Tibial nerve (tissue), 4 donors: ENCODE measurements around the gene SMPD2.

Experiments used
- EP300 ChIP-seq, 2 donors: sonication (generic); formaldehyde crosslinking; IDR thresholded peaks; one replicate each; pipeline ENCODE4 v1.6.1; 2017; ENCODE audit warnings: antibody characterized with exemption in 2 of 2, mild to moderate bottlenecking in 1 of 2
- TF ChIP-seq, protein P1 (sequence below), 5 experiments: fragments of 200-600 bp in 3 of 5; fragments of 450-650 bp in 2 of 5; sonication (generic) in 3 of 5; IDR thresholded peaks; one replicate each; pipeline ENCODE4 v1.5.1; 2016 to 2019; ENCODE audit warnings: antibody characterized with exemption in 5 of 5, mild to moderate bottlenecking in 3 of 5, moderate library complexity in 2 of 5

DNA sequence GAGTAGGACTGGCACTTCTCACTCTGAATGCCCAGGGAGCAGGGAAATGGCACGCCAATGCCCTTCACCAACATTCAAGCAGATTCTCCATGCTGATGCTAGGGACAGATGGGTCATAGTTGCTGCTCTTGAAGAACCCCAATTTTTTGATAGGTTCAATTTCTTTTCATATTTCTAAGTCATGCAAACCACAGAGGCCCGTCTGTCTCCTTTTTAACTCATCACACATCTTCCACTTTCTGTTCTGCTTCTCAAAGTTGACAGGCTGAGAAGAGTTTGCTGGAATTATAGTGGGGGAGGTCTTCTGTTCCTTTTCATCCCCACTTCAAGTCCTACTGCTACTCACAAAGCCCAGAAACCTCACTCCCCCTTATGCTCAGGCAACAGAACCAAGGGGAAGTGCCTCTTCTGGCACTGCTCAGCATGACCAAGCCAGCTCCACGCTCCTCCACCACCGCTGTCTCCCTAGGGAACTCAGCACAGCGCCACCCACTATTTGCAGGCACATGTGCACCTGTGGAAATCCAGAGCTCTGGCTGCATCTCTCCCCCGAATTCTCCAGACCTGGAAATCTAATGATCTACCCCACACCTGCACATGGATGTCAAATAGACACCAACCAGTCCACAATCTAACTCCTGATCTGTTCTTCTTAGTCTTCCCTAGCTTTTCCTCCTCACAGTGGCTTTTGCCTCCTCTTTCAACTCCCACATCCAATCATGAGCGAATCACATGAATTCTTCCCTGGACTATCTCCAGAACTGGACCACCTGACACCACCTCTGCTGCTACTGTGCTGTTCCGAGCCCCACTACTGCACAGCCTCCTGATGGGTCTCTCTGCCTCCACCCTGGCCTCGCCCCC lies 31.8 kb downstream of the SMPD2 start:
- no peak for TF ChIP-seq EP300 (IDR thresholded peaks at IDR 0.05)
- TF ChIP-seq, protein P1, sequence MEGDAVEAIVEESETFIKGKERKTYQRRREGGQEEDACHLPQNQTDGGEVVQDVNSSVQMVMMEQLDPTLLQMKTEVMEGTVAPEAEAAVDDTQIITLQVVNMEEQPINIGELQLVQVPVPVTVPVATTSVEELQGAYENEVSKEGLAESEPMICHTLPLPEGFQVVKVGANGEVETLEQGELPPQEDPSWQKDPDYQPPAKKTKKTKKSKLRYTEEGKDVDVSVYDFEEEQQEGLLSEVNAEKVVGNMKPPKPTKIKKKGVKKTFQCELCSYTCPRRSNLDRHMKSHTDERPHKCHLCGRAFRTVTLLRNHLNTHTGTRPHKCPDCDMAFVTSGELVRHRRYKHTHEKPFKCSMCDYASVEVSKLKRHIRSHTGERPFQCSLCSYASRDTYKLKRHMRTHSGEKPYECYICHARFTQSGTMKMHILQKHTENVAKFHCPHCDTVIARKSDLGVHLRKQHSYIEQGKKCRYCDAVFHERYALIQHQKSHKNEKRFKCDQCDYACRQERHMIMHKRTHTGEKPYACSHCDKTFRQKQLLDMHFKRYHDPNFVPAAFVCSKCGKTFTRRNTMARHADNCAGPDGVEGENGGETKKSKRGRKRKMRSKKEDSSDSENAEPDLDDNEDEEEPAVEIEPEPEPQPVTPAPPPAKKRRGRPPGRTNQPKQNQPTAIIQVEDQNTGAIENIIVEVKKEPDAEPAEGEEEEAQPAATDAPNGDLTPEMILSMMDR (IDR thresholded peaks at IDR 0.05) = no peak
